MCF 10A (cell line): ENCODE data around the gene PLPP3. TPM values are rescaled to one million over a fixed set of nuclear protein-coding genes. Genes with fewer than 3 reads are reported as not detected.

Experiments used
- total RNA-seq: library from RNA; stranded (reverse); gene quantifications from 2 replicates; pipeline ENCODE4 v1.2.3, GENCODE V29; 2022

Gene PLPP3
- total RNA-seq, 1 experiment from 2014 or later = 0.84 TPM

Other genes starting within 250 kb of the PLPP3 start
- gene PRKAA2, start 65.8 kb upstream of the PLPP3 start, total RNA-seq = 0.72 and 1.0 TPM in 2 replicates
- gene FYB2, start 239.8 kb upstream of the PLPP3 start, total RNA-seq = not detected in 2 replicates